Measurements from ENCODE around the gene VIL1. TPM values are rescaled to one million over a fixed set of nuclear protein-coding genes. Genes with fewer than 3 reads are reported as not detected.

The VIL1 gene
- total and polyA plus RNA-seq, 2 donors = 0.14 to 0.16 TPM

- Histone ChIP-seq H3K4me1 (ENCODE audit: control insufficient read depth in 2 of 2, insufficient read depth in 2 of 2, low read length in 2 of 2) (peaks cover 2 to 9% of the 10 kb centered on the region in 2 donors), H3K27ac (ENCODE audit: low read depth in 1 of 2, low read length in 1 of 2) (no peak overlapping the region), H3K36me3 (ENCODE audit: control insufficient read depth in 2 of 2, insufficient read depth in 2 of 2, low read length in 1 of 2) (no peaks in the 10 kb centered on the region), H3K9me3 (ENCODE audit: control insufficient read depth in 2 of 2, insufficient read depth in 1 of 2, low read length in 1 of 2) (no peaks in the 10 kb centered on the region), H3K27me3 (ENCODE audit: control insufficient read depth in 2 of 2, insufficient read depth in 1 of 2, low read length in 1 of 2) (peaks cover 0 to 22% of the 10 kb centered on the region in 2 donors), H3K4me3 (ENCODE audit: low read length in 2 of 2) (no peak overlapping the region)
- no peak for DNase-seq (ENCODE audit: low read depth in 6 of 9, low spot score in 9 of 9)
- WGBS = 94% methylated on average over 10 of the region's 10 CpGs
Measured at GRCh38 chr2:218383892-218384519, 34.9 kb upstream of the VIL1 start.

DNA sequence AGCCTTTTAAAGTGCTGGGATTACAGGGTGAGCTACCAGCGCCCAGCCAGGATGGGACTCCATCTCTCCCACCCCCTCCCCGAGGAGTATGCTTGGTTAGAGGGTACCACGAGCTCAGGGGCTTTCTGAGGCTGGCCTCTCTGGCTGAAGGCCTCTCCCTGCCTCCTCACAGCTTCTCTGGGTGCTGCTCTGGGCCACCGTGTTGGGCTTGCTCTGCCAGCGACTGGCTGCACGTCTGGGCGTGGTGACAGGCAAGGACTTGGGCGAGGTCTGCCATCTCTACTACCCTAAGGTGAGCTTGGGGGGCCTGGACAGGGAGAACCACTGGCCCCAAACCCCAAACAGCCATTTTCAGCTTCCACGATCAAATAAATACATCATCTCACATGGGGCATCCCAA is 33.9 kb upstream of the VIL1 start:
- Histone ChIP-seq H3K36me3 (ENCODE audit: control insufficient read depth in 2 of 2, insufficient read depth in 2 of 2, low read length in 1 of 2) (no peaks in the 10 kb centered on the region), H3K9me3 (ENCODE audit: control insufficient read depth in 2 of 2, insufficient read depth in 1 of 2, low read length in 1 of 2) (no peaks in the 10 kb centered on the region), H3K4me1 (ENCODE audit: control insufficient read depth in 2 of 2, insufficient read depth in 2 of 2, low read length in 2 of 2) (peaks cover 2 to 9% of the 10 kb centered on the region in 2 donors), H3K4me3 (ENCODE audit: low read length in 2 of 2) (no peak overlapping the region), H3K27me3 (ENCODE audit: control insufficient read depth in 2 of 2, insufficient read depth in 1 of 2, low read length in 1 of 2) (peaks cover 0 to 22% of the 10 kb centered on the region in 2 donors), H3K27ac (ENCODE audit: low read depth in 1 of 2, low read length in 1 of 2) (no peak overlapping the region)
- 93% methylated on average over 9 of the region's 9 CpGs for WGBS
- no peak for DNase-seq (ENCODE audit: low read depth in 6 of 9, low spot score in 9 of 9)

GRCh38 chr2:218386505-218387368 is 32.2 kb upstream of the VIL1 start:
- Histone ChIP-seq H3K36me3 (ENCODE audit: control insufficient read depth in 2 of 2, insufficient read depth in 2 of 2, low read length in 1 of 2) (no peaks in the 10 kb centered on the region), H3K4me3 (ENCODE audit: low read length in 2 of 2) (no peak overlapping the region), H3K9me3 (ENCODE audit: control insufficient read depth in 2 of 2, insufficient read depth in 1 of 2, low read length in 1 of 2) (no peaks in the 10 kb centered on the region), H3K4me1 (ENCODE audit: control insufficient read depth in 2 of 2, insufficient read depth in 2 of 2, low read length in 2 of 2) (peaks cover 2 to 9% of the 10 kb centered on the region in 2 donors), H3K27ac (ENCODE audit: low read depth in 1 of 2, low read length in 1 of 2) (no peak overlapping the region), H3K27me3 (ENCODE audit: control insufficient read depth in 2 of 2, insufficient read depth in 1 of 2, low read length in 1 of 2) (peaks cover 0 to 22% of the 10 kb centered on the region in 2 donors)
- WGBS = 87% methylated on average over 23 of the region's 23 CpGs
- DNase-seq (ENCODE audit: low read depth in 6 of 9, low spot score in 9 of 9) = no peak

- no peaks in the 10 kb centered on the region for H3K9me3 ChIP-seq (ENCODE audit: control insufficient read depth in 2 of 2, insufficient read depth in 1 of 2, low read length in 1 of 2)
- WGBS = 30% methylated on average over 38 of the region's 38 CpGs
- peaks cover 2 to 9% of the 10 kb centered on the region in 2 donors for H3K4me1 ChIP-seq (ENCODE audit: control insufficient read depth in 2 of 2, insufficient read depth in 2 of 2, low read length in 2 of 2)
- no peak for DNase-seq (ENCODE audit: low read depth in 6 of 9, low spot score in 9 of 9)
- H3K27ac ChIP-seq (ENCODE audit: low read depth in 1 of 2, low read length in 1 of 2) = no peak overlapping the region
- H3K4me3 ChIP-seq (ENCODE audit: low read length in 2 of 2) = peak overlapping the region; percentile 13 to 16
- H3K27me3 ChIP-seq (ENCODE audit: control insufficient read depth in 2 of 2, insufficient read depth in 1 of 2, low read length in 1 of 2) = peaks cover 0 to 22% of the 10 kb centered on the region in 2 donors
- H3K36me3 ChIP-seq (ENCODE audit: control insufficient read depth in 2 of 2, insufficient read depth in 2 of 2, low read length in 1 of 2) = no peaks in the 10 kb centered on the region
Measured at GRCh38 chr2:218387369-218388194, 31.3 kb upstream of the VIL1 start.

DNA sequence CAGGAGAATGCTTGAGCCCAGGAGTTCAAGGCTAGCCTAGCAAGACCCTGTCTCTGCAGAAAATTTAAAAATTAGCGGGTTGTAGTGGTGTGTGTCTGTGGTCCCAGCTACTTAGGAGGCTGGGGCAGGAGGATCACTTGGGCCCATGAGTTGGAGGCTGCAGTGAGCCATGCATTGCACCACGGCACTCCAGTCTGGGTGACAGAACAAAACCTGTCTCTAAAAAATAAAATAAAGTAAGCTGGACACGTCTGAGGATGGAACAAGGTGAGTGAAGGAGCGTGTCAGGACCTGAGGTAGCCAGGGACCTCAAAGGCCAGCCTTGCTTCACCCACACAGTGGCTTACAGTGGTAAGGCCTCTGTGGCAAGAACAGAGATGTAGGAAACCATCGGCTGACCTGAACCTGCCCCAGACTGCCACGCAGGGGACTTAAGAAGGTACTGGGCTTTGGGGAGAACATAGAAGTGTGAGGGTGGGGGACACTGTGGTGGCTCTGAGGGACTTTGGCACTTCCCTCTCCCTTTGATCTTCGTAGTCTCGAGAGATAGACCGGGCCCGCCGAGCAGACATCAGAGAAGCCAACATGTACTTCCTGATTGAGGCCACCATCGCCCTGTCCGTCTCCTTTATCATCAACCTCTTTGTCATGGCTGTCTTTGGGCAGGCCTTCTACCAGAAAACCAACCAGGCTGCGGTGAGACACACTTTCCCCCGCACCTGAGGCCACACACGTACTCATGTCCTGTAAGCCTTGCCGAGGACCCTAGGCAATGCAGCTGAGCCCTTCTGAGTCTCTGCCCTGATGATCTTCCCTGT is 29.4 kb upstream of the VIL1 start:
- H3K27me3 ChIP-seq (ENCODE audit: control insufficient read depth in 2 of 2, insufficient read depth in 1 of 2, low read length in 1 of 2) = peaks cover 0 to 22% of the 10 kb centered on the region in 2 donors
- no peak overlapping the region for H3K27ac ChIP-seq (ENCODE audit: low read depth in 1 of 2, low read length in 1 of 2)
- 94% methylated on average over 17 of the region's 17 CpGs for WGBS
- H3K9me3 ChIP-seq (ENCODE audit: control insufficient read depth in 2 of 2, insufficient read depth in 1 of 2, low read length in 1 of 2) = no peaks in the 10 kb centered on the region
- DNase-seq (ENCODE audit: low read depth in 6 of 9, low spot score in 9 of 9) = no peak
- H3K4me1 ChIP-seq (ENCODE audit: control insufficient read depth in 2 of 2, insufficient read depth in 2 of 2, low read length in 2 of 2) = peaks cover 2 to 16% of the 10 kb centered on the region in 2 donors
- no peak overlapping the region for H3K4me3 ChIP-seq (ENCODE audit: low read length in 2 of 2)
- H3K36me3 ChIP-seq (ENCODE audit: control insufficient read depth in 2 of 2, insufficient read depth in 2 of 2, low read length in 1 of 2) = no peaks in the 10 kb centered on the region

DNA sequence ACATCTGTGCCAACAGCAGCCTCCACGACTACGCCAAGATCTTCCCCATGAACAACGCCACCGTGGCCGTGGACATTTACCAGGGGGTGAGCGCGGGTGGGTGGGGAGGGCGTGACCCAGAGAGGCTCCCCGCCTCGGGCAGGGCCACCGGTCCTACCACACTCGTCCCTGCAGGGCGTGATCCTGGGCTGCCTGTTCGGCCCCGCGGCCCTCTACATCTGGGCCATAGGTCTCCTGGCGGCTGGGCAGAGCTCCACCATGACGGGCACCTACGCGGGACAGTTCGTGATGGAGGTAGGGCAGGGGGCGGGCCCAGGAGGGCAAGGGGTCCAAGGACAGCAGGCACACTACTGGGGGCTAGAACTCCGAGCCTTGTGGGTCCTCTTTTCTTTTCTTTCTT is 27.7 kb upstream of the VIL1 start:
- WGBS = 98% methylated on average over 23 of the region's 23 CpGs
- Histone ChIP-seq H3K36me3 (ENCODE audit: control insufficient read depth in 2 of 2, insufficient read depth in 2 of 2, low read length in 1 of 2) (no peaks in the 10 kb centered on the region), H3K9me3 (ENCODE audit: control insufficient read depth in 2 of 2, insufficient read depth in 1 of 2, low read length in 1 of 2) (peaks cover 0 to 6% of the 10 kb centered on the region in 2 donors), H3K27me3 (ENCODE audit: control insufficient read depth in 2 of 2, insufficient read depth in 1 of 2, low read length in 1 of 2) (peaks cover 0 to 22% of the 10 kb centered on the region in 2 donors), H3K4me1 (ENCODE audit: control insufficient read depth in 2 of 2, insufficient read depth in 2 of 2, low read length in 2 of 2) (peaks cover 2 to 29% of the 10 kb centered on the region in 2 donors), H3K4me3 (ENCODE audit: low read length in 2 of 2) (no peak overlapping the region), H3K27ac (ENCODE audit: low read depth in 1 of 2, low read length in 1 of 2) (no peak overlapping the region)
- DNase-seq (ENCODE audit: low read depth in 6 of 9, low spot score in 9 of 9) = no peak

GRCh38 chr2:218392459-218392858 is 26.5 kb upstream of the VIL1 start:
- DNase-seq (ENCODE audit: low read depth in 6 of 9, low spot score in 9 of 9) = no peak
- Histone ChIP-seq H3K27me3 (ENCODE audit: control insufficient read depth in 2 of 2, insufficient read depth in 1 of 2, low read length in 1 of 2) (peaks cover 0 to 20% of the 10 kb centered on the region in 2 donors), H3K4me1 (ENCODE audit: control insufficient read depth in 2 of 2, insufficient read depth in 2 of 2, low read length in 2 of 2) (peaks cover 10 to 40% of the 10 kb centered on the region in 2 donors), H3K9me3 (ENCODE audit: control insufficient read depth in 2 of 2, insufficient read depth in 1 of 2, low read length in 1 of 2) (peaks cover 0 to 19% of the 10 kb centered on the region in 2 donors), H3K4me3 (ENCODE audit: low read length in 2 of 2) (no peak overlapping the region), H3K27ac (ENCODE audit: low read depth in 1 of 2, low read length in 1 of 2) (no peak overlapping the region), H3K36me3 (ENCODE audit: control insufficient read depth in 2 of 2, insufficient read depth in 2 of 2, low read length in 1 of 2) (no peaks in the 10 kb centered on the region)
- 96% methylated on average over 5 of the region's 5 CpGs for WGBS

- DNase-seq (ENCODE audit: low read depth in 6 of 9, low spot score in 9 of 9) = no peak
- Histone ChIP-seq H3K36me3 (ENCODE audit: control insufficient read depth in 2 of 2, insufficient read depth in 2 of 2, low read length in 1 of 2) (no peaks in the 10 kb centered on the region), H3K4me1 (ENCODE audit: control insufficient read depth in 2 of 2, insufficient read depth in 2 of 2, low read length in 2 of 2) (peaks cover 14 to 41% of the 10 kb centered on the region in 2 donors), H3K27me3 (ENCODE audit: control insufficient read depth in 2 of 2, insufficient read depth in 1 of 2, low read length in 1 of 2) (peaks cover under 1 to 20% of the 10 kb centered on the region in 2 donors), H3K4me3 (ENCODE audit: low read length in 2 of 2) (no peak overlapping the region), H3K9me3 (ENCODE audit: control insufficient read depth in 2 of 2, insufficient read depth in 1 of 2, low read length in 1 of 2) (peaks cover 0 to 23% of the 10 kb centered on the region in 2 donors), H3K27ac (ENCODE audit: low read depth in 1 of 2, low read length in 1 of 2) (no peak overlapping the region)
- WGBS = 89% methylated on average over 16 of the region's 16 CpGs
Measured at GRCh38 chr2:218392891-218393462, 25.9 kb upstream of the VIL1 start.
